Measurements from ENCODE around the gene TMEM198. TPM values are rescaled to one million over a fixed set of nuclear protein-coding genes. Genes with fewer than 3 reads are reported as not detected.

TMEM198 gene
- total RNA-seq, 1 experiment from 2014 or later = 1.1 TPM

DNA sequence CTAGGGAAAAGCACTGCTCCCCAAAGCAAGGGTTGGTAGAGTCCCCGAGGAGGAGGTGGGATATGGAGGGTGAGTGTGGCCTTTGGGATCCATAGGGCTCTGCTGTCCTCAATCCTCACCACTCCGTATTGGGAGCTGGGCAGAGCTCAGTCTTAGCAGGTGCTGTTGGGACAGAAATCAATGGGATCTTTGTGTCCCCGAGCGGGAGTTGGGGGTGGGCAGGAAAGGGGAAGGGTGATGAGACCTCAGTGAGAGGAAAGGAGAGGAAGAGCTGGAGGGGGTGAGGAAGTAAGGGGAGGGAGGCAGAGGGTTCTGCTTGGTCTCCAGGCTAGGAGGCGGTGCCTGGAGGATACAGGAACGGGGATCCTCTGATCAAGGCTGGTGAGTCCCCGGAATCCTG is 26.9 kb upstream of the TMEM198 start:
- TF ChIP-seq EZH2phosphoT487 (IDR thresholded peaks at IDR 0.05; ENCODE audit: borderline replicate concordance, low read length) (no peak), EZH2 (IDR thresholded peaks at IDR 0.05; ENCODE audit: low read length, unreplicated experiment) (no peak)
- TF ChIP-seq, protein P1, sequence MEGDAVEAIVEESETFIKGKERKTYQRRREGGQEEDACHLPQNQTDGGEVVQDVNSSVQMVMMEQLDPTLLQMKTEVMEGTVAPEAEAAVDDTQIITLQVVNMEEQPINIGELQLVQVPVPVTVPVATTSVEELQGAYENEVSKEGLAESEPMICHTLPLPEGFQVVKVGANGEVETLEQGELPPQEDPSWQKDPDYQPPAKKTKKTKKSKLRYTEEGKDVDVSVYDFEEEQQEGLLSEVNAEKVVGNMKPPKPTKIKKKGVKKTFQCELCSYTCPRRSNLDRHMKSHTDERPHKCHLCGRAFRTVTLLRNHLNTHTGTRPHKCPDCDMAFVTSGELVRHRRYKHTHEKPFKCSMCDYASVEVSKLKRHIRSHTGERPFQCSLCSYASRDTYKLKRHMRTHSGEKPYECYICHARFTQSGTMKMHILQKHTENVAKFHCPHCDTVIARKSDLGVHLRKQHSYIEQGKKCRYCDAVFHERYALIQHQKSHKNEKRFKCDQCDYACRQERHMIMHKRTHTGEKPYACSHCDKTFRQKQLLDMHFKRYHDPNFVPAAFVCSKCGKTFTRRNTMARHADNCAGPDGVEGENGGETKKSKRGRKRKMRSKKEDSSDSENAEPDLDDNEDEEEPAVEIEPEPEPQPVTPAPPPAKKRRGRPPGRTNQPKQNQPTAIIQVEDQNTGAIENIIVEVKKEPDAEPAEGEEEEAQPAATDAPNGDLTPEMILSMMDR (conservative IDR thresholded peaks at IDR 0.05; ENCODE audit: low read depth, low read length) = no peak
- ATAC-seq (no peak), DNase-seq (no peak)
- ChIA-PET POLR2A (ENCODE audit: unreplicated experiment) (no interaction called here), CTCF (no interaction called here)
- H3K27me3 ChIP-seq (ENCODE audit: low read length) = peaks cover 30% of the 10 kb centered on the region
- no peak overlapping the region for H3K9ac ChIP-seq (ENCODE audit: low read length)
- no peaks in the 10 kb centered on the region for H4K20me1 ChIP-seq (ENCODE audit: low read length)
- no peaks in the 10 kb centered on the region for H3F3A ChIP-seq (ENCODE audit: low read length, unreplicated experiment)
- H2AFZ ChIP-seq (ENCODE audit: low read length) = no peak overlapping the region
- H3K4me2 ChIP-seq (ENCODE audit: low read length) = no peak overlapping the region
- H3K36me3 ChIP-seq (ENCODE audit: low read depth, low read length) = no peaks in the 10 kb centered on the region
- intact Hi-C loops (cut with micrococcal nuclease) = no loop called here
- peaks cover 12% of the 10 kb centered on the region for H3K4me1 ChIP-seq (ENCODE audit: insufficient read depth, low read length)
- H3K9me2 ChIP-seq (replicated peaks; ENCODE audit: low read length) = no peaks in the 10 kb centered on the region
- H3K4me3 ChIP-seq (ENCODE audit: low read length) = no peak overlapping the region
- BruUV-seq (replicated peaks) = no TSS peak
- no peak overlapping the region for H3K27ac ChIP-seq (ENCODE audit: low read length)
- no peaks in the 10 kb centered on the region for H3K9me3 ChIP-seq (ENCODE audit: low read length)
- H3K79me2 ChIP-seq (ENCODE audit: low read length) = no peaks in the 10 kb centered on the region

DNA sequence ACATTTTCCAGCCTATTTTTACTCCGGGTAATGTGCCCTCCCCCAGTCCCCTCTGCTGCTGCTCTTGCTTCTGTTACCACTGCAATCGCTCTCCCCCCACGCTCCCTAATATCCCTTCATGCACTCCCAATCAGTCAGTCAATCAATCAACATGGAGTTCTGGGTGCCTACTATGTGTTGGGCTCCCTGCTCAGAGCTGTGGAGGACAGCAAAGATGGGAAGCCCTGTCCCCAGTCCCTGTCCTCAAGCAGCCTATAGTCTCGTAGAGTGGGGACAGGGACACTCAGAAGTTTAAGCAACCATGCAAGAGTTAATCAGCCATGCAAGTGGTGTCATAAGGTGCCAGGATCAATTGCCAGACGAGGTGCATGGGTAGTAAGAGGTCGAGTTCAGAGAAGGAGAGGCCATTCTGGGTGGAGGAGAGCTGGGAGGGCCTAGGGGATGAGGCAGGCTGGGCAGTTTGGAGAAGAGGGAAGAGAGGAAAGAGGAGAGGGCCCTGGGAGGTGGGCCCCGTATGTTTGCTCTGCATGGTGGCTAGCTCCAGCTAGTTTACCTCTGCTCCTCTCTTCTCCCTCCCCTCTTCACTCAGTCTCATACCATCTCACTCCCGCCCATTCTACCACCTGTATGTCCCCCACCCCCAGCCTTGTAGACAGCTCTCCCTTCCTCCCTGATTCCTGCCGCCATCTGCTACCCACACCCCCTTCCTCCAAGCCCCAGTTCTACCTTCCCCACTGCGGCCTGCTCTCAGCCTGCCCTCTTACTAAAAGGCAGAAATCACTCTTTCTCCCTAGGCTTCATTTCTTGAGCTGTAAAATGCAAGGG is 25.7 kb upstream of the TMEM198 start:
- Histone ChIP-seq H3K27ac (ENCODE audit: low read length) (no peak overlapping the region), H3K9ac (ENCODE audit: low read length) (no peak overlapping the region), H3K9me3 (ENCODE audit: low read length) (no peaks in the 10 kb centered on the region), H3K79me2 (ENCODE audit: low read length) (no peaks in the 10 kb centered on the region), H3K4me3 (ENCODE audit: low read length) (no peak overlapping the region), H3F3A (ENCODE audit: low read length, unreplicated experiment) (no peaks in the 10 kb centered on the region), H4K20me1 (ENCODE audit: low read length) (no peaks in the 10 kb centered on the region), H2AFZ (ENCODE audit: low read length) (no peak overlapping the region), H3K9me2 (replicated peaks; ENCODE audit: low read length) (no peaks in the 10 kb centered on the region), H3K4me1 (ENCODE audit: insufficient read depth, low read length) (peaks cover 14% of the 10 kb centered on the region), H3K4me2 (ENCODE audit: low read length) (no peak overlapping the region), H3K36me3 (ENCODE audit: low read depth, low read length) (no peaks in the 10 kb centered on the region), H3K27me3 (ENCODE audit: low read length) (peaks cover 17% of the 10 kb centered on the region)
- BruUV-seq (replicated peaks) = no TSS peak
- ATAC-seq (no peak), DNase-seq (no peak)
- ChIA-PET CTCF (interaction anchor here (0.5 to 1.8 kb wide), 3 partner anchors 8 to 55 kb away, joined by 3 to 8 read pairs (median 5); no protein-coding TSS in a partner anchor), POLR2A (ENCODE audit: unreplicated experiment) (no interaction called here)
- TF ChIP-seq, protein P1 (conservative IDR thresholded peaks at IDR 0.05; ENCODE audit: low read depth, low read length) = no peak
- no peak for TF ChIP-seq EZH2 (IDR thresholded peaks at IDR 0.05; ENCODE audit: low read length, unreplicated experiment)
- intact Hi-C loops (cut with micrococcal nuclease) = no loop called here

DNA sequence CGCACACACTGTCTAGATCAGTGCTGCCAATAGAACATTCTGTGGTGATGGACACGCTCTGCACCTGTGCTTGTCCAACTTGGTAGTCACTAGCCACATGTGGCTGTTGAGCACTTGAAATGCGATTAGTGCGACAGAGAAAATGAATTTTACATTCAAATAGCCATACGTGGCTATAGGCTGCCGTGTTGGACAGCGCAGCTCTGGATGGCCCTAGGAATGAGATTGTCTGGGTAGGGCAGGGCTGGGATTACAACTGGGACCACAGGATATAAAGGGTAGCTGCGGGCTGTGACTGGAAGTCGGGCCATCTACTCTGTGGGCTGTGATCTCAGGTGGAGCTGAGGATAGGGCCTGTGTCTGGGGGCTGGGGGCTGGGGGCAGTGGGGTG is 24.3 kb upstream of the TMEM198 start:
- H3K9me2 ChIP-seq (replicated peaks; ENCODE audit: low read length) = no peaks in the 10 kb centered on the region
- no peaks in the 10 kb centered on the region for H4K20me1 ChIP-seq (ENCODE audit: low read length)
- no peaks in the 10 kb centered on the region for H3K36me3 ChIP-seq (ENCODE audit: low read depth, low read length)
- intact Hi-C loops (cut with micrococcal nuclease) = no loop called here
- no peak for ATAC-seq
- H3K79me2 ChIP-seq (ENCODE audit: low read length) = no peaks in the 10 kb centered on the region
- no peak overlapping the region for H3K4me3 ChIP-seq (ENCODE audit: low read length)
- H3F3A ChIP-seq (ENCODE audit: low read length, unreplicated experiment) = no peaks in the 10 kb centered on the region
- DNase-seq = no peak
- H3K27ac ChIP-seq (ENCODE audit: low read length) = no peak overlapping the region
- ChIA-PET POLR2A (ENCODE audit: unreplicated experiment) (no interaction called here), CTCF (interaction anchor here (0.9 to 1.8 kb wide), 2 partner anchors 9 to 10 kb away, joined by 5 to 8 read pairs; no protein-coding TSS in a partner anchor)
- no TSS peak for BruUV-seq (replicated peaks)
- H3K9me3 ChIP-seq (ENCODE audit: low read length) = no peaks in the 10 kb centered on the region
- H3K4me1 ChIP-seq (ENCODE audit: insufficient read depth, low read length) = peaks cover 14% of the 10 kb centered on the region
- H3K27me3 ChIP-seq (ENCODE audit: low read length) = peaks cover 4% of the 10 kb centered on the region
- H3K4me2 ChIP-seq (ENCODE audit: low read length) = no peak overlapping the region
- TF ChIP-seq, protein P1 (conservative IDR thresholded peaks at IDR 0.05; ENCODE audit: low read depth, low read length) = no peak
- no peak for TF ChIP-seq EZH2 (IDR thresholded peaks at IDR 0.05; ENCODE audit: low read length, unreplicated experiment)
- no peak for TF ChIP-seq EZH2phosphoT487 (IDR thresholded peaks at IDR 0.05; ENCODE audit: borderline replicate concordance, low read length)
- H2AFZ ChIP-seq (ENCODE audit: low read length) = no peak overlapping the region
- H3K9ac ChIP-seq (ENCODE audit: low read length) = no peak overlapping the region

Measured in PC-3 (cell line).